CD14-positive monocyte (primary cell): Measurements from ENCODE around the gene HNRNPLL. TPM values are rescaled to one million over a fixed set of nuclear protein-coding genes. Genes with fewer than 3 reads are reported as not detected.

Experiments used
- DNase-seq, 3 donors: peaks; one replicate each; pipeline ENCODE4 v3.0.0-alpha.2; 2011 to 2022
- H2AFZ ChIP-seq: 2 replicates; pipeline ENCODE4 v1.6.0; 2012; ENCODE audit warnings: mild to moderate bottlenecking, low read depth, low read length, inconsistent platforms; ENCODE audit not compliant: insufficient read depth, poor library complexity, severe bottlenecking
- H3K27ac ChIP-seq, 2 donors: 1 replicate in 1 of 2; 2 replicates in 1 of 2; pipeline ENCODE4 v1.5.1; 2012 to 2013; ENCODE audit warnings: low read length in 2 of 2, control low read depth in 1 of 2, inconsistent platforms in 1 of 2, low read depth in 1 of 2, mild to moderate bottlenecking in 1 of 2
- H3K27me3 ChIP-seq, 2 donors: one replicate each; pipeline versions ENCODE4 v1.6.0 to v1.6.1; 2011 to 2013; ENCODE audit warnings: low read length in 2 of 2; ENCODE audit not compliant: control insufficient read depth in 2 of 2, insufficient read depth in 2 of 2
- H3K36me3 ChIP-seq, 2 donors: replicated peaks in 1 of 2; 1 replicate in 1 of 2; 2 replicates in 1 of 2; pipeline versions ENCODE4 v1.5.1 to v1.6.1; 2012 to 2013; ENCODE audit warnings: low read length in 2 of 2, control low read depth in 1 of 2, inconsistent platforms in 1 of 2, mild to moderate bottlenecking in 1 of 2; ENCODE audit not compliant: insufficient read depth in 2 of 2, control insufficient read depth in 1 of 2
- H3K4me1 ChIP-seq, 2 donors: 1 replicate in 1 of 2; 2 replicates in 1 of 2; pipeline versions ENCODE4 v1.5.1 to v1.6.1; 2012 to 2013; ENCODE audit warnings: low read length in 2 of 2, control low read depth in 1 of 2, inconsistent platforms in 1 of 2, mild to moderate bottlenecking in 1 of 2, moderate library complexity in 1 of 2; ENCODE audit not compliant: insufficient read depth in 2 of 2, control insufficient read depth in 1 of 2
- H3K4me2 ChIP-seq: replicated peaks from 2 replicates; pipeline ENCODE3; 2012; ENCODE audit warnings: low read length, moderate library complexity, mild to moderate bottlenecking; ENCODE audit not compliant: poor library complexity, severe bottlenecking; ENCODE audit errors: extremely low read depth
- H3K4me3 ChIP-seq, 3 experiments: fragments of 200-600 bp in 1 of 3; sonication (generic) in 1 of 3; replicated peaks in 1 of 3; 1 replicate in 2 of 3; 2 replicates in 1 of 3; pipeline ENCODE4 v1.5.1; 2011 to 2013; ENCODE audit warnings: low read length in 3 of 3, mild to moderate bottlenecking in 3 of 3, control low read depth in 2 of 3, low read depth in 2 of 3, inconsistent platforms in 1 of 3, moderate library complexity in 1 of 3
- H3K79me2 ChIP-seq: 2 replicates; pipeline ENCODE4 v1.6.0; 2012; ENCODE audit warnings: mild to moderate bottlenecking, control low read depth, inconsistent platforms, low read length, moderate library complexity; ENCODE audit not compliant: insufficient read depth
- H3K9ac ChIP-seq: 2 replicates; pipeline ENCODE4 v1.6.0; 2017; ENCODE audit warnings: low read length, mild to moderate bottlenecking; ENCODE audit not compliant: insufficient read depth, poor library complexity, severe bottlenecking
- H3K9me3 ChIP-seq, 2 donors: replicated peaks in 1 of 2; 1 replicate in 1 of 2; 2 replicates in 1 of 2; pipeline versions ENCODE4 v1.5.1 to v1.6.1; 2012 to 2013; ENCODE audit warnings: low read length in 2 of 2, control low read depth in 1 of 2; ENCODE audit not compliant: control insufficient read depth in 1 of 2, insufficient read depth in 1 of 2
- H4K20me1 ChIP-seq: 2 replicates; pipeline ENCODE4 v1.6.0; 2012; ENCODE audit warnings: mild to moderate bottlenecking, low read length, control low read depth, moderate library complexity; ENCODE audit not compliant: insufficient read depth
- H3K27ac Mint-ChIP-seq, 7 donors: one replicate each; pipeline ENCODE4 v1.8.0; 2020; ENCODE audit warnings: mild to moderate bottlenecking in 7 of 7, mixed read lengths in 7 of 7, moderate library complexity in 6 of 7, inconsistent platforms in 2 of 7
- H3K27me3 Mint-ChIP-seq, 3 donors: one replicate each; pipeline ENCODE4 v1.8.0; 2021 to 2022; ENCODE audit warnings: low read depth in 3 of 3, mild to moderate bottlenecking in 3 of 3, mixed read lengths in 3 of 3, moderate library complexity in 3 of 3, inconsistent platforms in 1 of 3
- H3K36me3 Mint-ChIP-seq, 2 donors: one replicate each; pipeline ENCODE4 v1.8.0; 2020; ENCODE audit warnings: mixed read lengths in 2 of 2, inconsistent platforms in 1 of 2, mild to moderate bottlenecking in 1 of 2
- H3K4me1 Mint-ChIP-seq: one replicate; pipeline ENCODE4 v1.8.0; 2020; ENCODE audit warnings: mild to moderate bottlenecking, mixed read lengths
- H3K4me3 Mint-ChIP-seq, 2 donors: one replicate each; pipeline ENCODE4 v1.8.0; 2020; ENCODE audit warnings: mild to moderate bottlenecking in 2 of 2, mixed read lengths in 2 of 2, moderate library complexity in 1 of 2
- H3K9me3 Mint-ChIP-seq, 7 donors: one replicate each; pipeline ENCODE4 v1.8.0; 2020 to 2022; ENCODE audit warnings: mixed read lengths in 7 of 7, mild to moderate bottlenecking in 6 of 7, moderate library complexity in 6 of 7, inconsistent platforms in 2 of 7
- WGBS: methylation state at CpG from one replicate; pipeline ENCODE4 v1.1.5; 2013; ENCODE audit warnings: missing lambda C conversion rate; ENCODE audit not compliant: insufficient coverage; 5-methylcytosine and 5-hydroxymethylcytosine counted together
- intact Hi-C, 2 donors: fragments of 100-400 bp; cut with micrococcal nuclease; formaldehyde crosslinking; loops; one replicate each; pipeline versions ENCODE4 v1.15.0 to v1.15.1; 2023
- polyA plus RNA-seq, 3 donors: library from polyadenylated mRNA; depleted of rRNA in 1 of 3; unstranded in 2 of 3; stranded (reverse) in 1 of 3; fragments of 300-500 nt in 2 of 3; fragments of >200 nt in 1 of 3; fragmentation: Illumina TruSeq in 2 of 3; gene quantifications; 1 replicate in 2 of 3; 2 replicates in 1 of 3; pipeline ENCODE4 v1.2.3, GENCODE V29; 2012 to 2021
- TF ChIP-seq, protein P1 (sequence below): fragments of 200-600 bp; IDR thresholded peaks from one replicate; pipeline ENCODE4 v1.8.0; 2022; ENCODE audit warnings: antibody characterized with exemption, mild to moderate bottlenecking

Gene HNRNPLL
- polyA plus RNA-seq, 3 donors: 12.4 to 16.8 (median 13.8) TPM

DNA sequence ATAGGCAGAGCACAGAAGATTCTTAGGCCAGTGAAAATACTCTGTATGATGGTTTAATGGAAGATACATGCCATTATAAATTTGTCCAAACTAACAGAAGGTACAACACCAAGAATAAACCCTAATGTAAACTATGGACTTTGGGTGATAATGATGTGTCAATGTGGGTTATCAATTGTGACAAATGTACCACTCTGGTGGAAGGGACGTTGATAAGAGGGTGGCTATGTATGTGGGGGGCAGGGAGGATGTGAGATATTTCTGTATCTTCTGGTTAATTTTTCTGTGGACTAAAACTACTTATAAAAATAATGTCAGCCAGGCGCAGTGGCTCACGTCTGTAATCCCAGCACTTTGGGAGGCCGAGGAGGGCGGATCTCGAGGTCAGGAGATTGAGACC lies 86.2 kb downstream of the HNRNPLL start:
- TF ChIP-seq, protein P1, sequence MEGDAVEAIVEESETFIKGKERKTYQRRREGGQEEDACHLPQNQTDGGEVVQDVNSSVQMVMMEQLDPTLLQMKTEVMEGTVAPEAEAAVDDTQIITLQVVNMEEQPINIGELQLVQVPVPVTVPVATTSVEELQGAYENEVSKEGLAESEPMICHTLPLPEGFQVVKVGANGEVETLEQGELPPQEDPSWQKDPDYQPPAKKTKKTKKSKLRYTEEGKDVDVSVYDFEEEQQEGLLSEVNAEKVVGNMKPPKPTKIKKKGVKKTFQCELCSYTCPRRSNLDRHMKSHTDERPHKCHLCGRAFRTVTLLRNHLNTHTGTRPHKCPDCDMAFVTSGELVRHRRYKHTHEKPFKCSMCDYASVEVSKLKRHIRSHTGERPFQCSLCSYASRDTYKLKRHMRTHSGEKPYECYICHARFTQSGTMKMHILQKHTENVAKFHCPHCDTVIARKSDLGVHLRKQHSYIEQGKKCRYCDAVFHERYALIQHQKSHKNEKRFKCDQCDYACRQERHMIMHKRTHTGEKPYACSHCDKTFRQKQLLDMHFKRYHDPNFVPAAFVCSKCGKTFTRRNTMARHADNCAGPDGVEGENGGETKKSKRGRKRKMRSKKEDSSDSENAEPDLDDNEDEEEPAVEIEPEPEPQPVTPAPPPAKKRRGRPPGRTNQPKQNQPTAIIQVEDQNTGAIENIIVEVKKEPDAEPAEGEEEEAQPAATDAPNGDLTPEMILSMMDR: no peak
- Histone ChIP-seq H3K4me3 (no peak overlapping the region), H3K27ac (no peak overlapping the region), H4K20me1 (no peaks in the 10 kb centered on the region), H3K9me3 (no peaks in the 10 kb centered on the region), H3K27me3 (no peaks in the 10 kb centered on the region), H2AFZ (no peak overlapping the region), H3K4me1 (no peaks in the 10 kb centered on the region), H3K9ac (no peak overlapping the region), H3K79me2 (no peaks in the 10 kb centered on the region), H3K36me3 (no peaks in the 10 kb centered on the region), H3K4me2 (no peak overlapping the region)
- no CpG with 5 or more reads among the region's 6 CpGs for WGBS
- H3K27ac Mint-ChIP-seq: no peak overlapping the region
- H3K27me3 Mint-ChIP-seq: peaks cover 3 to 12% (median 5%) of the 10 kb centered on the region in 3 donors
- no peak for DNase-seq
- H3K4me3 Mint-ChIP-seq: no peak overlapping the region
- peaks cover 3% of the 10 kb centered on the region for H3K4me1 Mint-ChIP-seq
- no peaks in the 10 kb centered on the region for H3K36me3 Mint-ChIP-seq
- intact Hi-C loops: no loop called here
- peaks cover 0 to 1% (median 0%) of the 10 kb centered on the region in 7 donors for H3K9me3 Mint-ChIP-seq

GRCh38 chr2:38516122-38516521 lies 86.6 kb downstream of the HNRNPLL start:
- intact Hi-C loops: no loop called here
- Mint-ChIP-seq H3K27ac (no peak overlapping the region), H3K4me1 (peaks cover 3% of the 10 kb centered on the region), H3K9me3 (peaks cover 0 to 1% (median 0%) of the 10 kb centered on the region in 7 donors), H3K36me3 (no peaks in the 10 kb centered on the region), H3K4me3 (no peak overlapping the region), H3K27me3 (peaks cover 3 to 12% (median 5%) of the 10 kb centered on the region in 3 donors)
- Histone ChIP-seq H3K4me2 (no peak overlapping the region), H3K36me3 (no peaks in the 10 kb centered on the region), H3K9me3 (no peaks in the 10 kb centered on the region), H3K9ac (no peak overlapping the region), H3K4me1 (no peaks in the 10 kb centered on the region), H3K27me3 (no peaks in the 10 kb centered on the region), H3K4me3 (no peak overlapping the region), H2AFZ (no peak overlapping the region), H3K27ac (no peak overlapping the region), H4K20me1 (no peaks in the 10 kb centered on the region), H3K79me2 (no peaks in the 10 kb centered on the region)
- no CpG with 5 or more reads among the region's 3 CpGs for WGBS
- TF ChIP-seq, protein P1: no peak
- DNase-seq: no peak
